ENCODE results near the gene OTULIN.

OTULIN gene

GRCh38 chr5:14699807-14700400 lies 35.4 kb downstream of the OTULIN start:
- no peak for DNase-seq

DNA sequence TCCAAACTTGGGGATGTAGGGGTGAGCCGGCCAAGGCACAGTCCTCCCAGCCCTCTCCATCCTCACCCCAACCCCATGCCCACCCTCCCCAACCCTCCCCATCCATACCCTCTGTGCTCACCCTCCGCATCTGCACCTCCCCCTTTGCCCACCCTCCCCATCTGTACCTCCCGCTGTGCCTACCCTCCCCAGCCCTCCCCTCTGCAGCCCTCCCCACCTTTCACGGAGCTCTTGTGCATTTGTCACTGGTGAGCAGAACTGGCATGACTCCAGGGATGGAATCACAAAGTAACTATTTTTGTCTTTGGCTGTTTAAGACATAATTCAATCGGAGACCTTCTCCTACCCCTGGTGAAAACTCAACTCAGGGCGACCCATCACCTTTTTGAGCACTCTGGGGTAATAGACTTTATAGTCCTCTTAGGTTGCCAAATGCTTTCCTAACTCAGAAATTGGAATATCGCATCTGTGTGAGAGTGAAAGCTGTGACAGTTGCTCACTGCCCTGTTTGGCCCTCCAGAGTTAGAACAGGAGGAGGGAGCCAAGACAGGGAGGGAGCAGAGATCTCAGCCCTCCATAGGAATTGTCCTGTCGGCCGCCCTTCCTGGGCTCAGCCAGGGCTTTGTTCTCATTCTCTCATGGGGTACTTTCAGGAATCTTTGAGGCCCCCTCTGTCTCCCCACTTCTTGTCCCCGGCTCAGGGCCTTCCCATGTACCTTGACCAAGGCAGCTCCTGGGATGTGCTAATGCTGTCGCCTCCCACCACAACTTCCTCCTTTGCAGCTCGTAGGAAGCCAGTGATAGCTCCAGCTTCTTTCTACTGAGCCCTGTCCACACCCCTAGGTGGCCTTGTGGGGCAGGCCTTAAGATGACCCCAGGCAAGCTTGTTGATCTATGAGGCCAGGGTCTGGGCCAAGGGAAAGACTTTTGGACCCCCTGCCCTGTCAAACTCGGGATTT lies 36.2 kb downstream of the OTULIN start:
- no peak for DNase-seq

- DNase-seq, result no peak
Observed at GRCh38 chr5:14701556-14701955, 37.0 kb downstream of the OTULIN start.

DNA sequence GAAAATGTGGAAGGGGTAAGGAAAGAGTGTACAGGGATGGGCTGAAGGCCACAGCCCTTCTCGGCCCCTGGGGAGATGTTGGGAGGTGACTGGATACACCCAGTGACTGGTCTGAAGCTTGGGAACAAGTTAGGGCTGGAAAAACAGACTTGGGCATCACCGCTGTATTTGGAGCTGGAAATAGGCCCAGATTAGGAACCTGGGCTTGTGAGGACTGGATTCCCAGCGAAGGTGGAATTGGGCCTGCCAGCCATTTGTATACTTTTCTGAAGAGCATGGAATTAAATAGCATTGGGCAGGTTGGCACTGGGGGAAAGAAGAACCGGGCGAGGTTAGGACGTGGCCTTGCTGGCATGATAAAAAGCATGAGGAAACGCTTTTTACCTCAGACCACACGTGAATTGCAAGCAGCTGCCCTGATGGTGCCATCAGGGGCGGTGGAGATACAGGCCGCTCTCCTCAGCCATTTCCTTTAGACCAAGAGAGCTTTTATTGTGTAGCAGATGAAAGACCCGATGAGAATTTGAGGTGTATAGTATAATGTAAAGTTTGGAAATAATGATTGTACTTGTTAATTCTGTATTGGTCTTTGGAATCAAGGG lies 37.8 kb downstream of the OTULIN start:
- DNase-seq, result no peak

DNA sequence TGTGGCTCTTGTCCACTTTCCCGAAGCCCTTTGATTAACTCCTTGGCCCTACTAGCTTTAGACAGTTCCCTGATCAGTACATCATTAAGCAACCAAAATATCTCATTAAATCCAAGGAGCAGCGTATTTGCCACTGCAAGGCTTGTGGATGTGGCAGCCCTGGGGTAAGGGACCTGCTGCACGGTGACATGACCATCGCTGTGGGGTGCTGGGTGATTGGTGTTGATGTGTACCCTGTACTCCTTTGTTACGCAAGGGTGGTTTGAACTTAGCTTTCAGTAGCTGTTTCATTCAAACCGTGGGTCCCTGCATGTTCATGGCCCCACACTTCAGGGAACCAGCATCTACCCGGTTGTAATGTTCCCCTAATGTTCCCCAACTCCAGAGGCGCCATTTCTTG lies 41.0 kb downstream of the OTULIN start:
- no peak for DNase-seq

GRCh38 chr5:14706615-14707021 lies 42.1 kb downstream of the OTULIN start:
- no peak for DNase-seq

DNA sequence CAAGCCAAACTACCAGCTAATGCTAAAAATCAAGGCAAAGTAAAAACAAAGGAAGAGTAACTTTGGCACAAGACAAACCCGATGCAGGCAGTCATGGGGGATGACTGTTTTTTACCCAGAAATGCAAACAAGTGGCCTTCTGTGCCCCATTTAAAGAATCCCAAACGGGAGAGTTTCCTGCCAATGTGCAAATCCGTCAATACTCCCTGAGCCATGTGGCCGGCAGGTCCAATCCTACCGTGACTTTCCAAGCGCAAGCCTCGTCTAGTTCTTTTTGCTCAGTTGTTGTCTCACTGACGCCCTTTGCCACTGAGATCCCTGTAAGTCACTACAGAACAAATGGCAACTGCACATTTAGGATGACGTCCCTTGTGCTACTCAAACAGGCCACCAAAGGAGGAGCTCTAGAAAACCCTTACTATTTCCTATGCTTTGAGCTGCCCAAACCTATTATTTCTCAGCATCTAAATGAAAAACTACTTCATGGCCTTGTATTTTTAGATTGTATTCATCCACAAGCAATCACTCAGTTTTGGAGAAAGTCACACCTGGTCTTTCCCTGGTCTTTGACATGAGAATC lies 43.4 kb downstream of the OTULIN start:
- no peak for DNase-seq

DNA sequence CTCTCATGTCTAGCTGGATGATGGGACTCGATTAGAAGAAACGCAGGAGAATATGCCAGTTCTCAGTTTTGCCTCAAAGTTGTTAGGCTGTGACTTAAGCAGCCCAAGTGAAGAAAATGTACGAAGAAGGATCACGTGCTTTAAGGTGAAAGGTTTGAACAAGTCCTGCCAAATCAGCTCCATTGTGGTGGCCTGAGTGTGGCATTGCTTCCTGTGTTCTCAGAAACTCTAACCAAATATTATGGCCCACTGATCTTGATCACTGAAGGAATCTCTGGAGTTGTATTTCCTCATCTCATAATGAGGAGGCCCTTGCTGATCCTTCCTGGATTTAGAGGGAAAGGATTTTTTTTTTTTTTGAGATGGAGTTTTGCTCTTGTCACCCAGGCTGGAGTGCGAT lies 44.0 kb downstream of the OTULIN start:
- no peak for DNase-seq

DNA sequence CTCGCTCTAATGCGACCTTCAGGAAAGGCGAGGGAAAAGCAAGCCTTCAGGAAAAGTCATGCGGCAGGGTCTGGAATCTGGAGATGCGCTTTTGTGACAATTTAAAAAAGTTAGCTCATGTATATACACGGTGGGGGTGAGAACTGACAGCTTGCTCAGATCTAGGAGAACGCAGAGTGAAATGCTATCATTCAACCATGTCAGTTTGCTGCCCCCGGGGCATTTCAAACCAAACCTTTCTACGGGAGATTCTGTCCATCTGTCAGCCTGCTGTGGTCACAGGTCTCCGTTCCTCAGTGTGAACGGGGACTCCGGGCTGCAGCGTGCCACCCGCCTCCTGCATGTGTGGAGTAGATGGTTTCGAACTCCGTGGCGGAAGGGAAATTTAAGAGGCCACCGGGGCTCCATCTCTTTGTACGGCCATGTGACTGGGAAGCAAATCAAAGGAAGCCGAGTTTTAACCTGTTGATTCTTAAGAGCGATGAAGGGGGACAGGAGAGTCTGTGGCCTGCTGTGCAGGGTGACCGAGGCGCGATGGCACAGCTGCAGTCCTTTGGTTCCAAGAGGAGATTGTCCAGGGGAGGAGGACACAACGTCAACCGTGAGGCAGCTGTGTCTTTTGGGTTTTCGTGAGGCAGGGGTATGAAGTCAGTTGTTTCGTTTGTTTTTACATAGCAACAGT lies 45.9 kb downstream of the OTULIN start:
- no peak for DNase-seq

DNA sequence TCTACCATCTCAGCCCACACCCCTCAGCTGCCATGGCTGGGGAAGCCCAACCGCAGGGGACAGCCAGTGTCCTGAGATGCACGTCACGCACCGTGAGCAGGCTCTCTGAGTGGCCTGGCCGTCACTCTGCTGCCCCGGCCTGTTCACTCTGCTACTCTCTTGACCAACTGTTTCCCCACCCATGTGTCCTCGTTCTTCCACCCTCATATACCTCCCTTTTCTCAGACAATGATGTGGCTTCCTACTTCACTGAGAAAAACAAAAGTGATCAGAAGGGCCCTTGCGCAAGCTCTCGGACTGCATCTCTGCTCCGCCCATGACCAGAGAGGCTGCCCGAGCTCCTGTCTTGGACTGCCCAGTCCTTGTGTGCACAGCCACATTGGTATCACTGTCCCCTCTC lies 47.6 kb downstream of the OTULIN start:
- DNase-seq, result no peak

DNA sequence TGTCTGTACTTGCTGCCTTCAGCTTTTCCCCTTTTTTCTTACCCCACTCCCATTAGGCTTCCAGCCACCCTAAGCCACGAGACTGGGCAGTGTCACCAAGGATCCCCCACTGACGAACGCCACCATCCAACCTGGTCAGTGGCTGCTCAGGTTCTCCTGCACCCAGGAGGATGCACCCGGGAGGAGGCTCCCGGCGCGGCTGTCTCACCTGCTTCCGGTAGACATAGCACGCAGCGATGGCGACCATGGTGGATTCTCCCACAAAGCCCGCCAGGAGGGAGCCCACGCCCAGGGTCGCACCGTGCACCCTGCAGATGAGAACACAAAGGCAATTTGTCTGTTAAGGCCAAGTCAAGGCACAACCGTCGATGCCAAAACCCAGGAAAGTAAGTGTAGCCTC lies 48.1 kb downstream of the OTULIN start:
- no peak for DNase-seq

DNA sequence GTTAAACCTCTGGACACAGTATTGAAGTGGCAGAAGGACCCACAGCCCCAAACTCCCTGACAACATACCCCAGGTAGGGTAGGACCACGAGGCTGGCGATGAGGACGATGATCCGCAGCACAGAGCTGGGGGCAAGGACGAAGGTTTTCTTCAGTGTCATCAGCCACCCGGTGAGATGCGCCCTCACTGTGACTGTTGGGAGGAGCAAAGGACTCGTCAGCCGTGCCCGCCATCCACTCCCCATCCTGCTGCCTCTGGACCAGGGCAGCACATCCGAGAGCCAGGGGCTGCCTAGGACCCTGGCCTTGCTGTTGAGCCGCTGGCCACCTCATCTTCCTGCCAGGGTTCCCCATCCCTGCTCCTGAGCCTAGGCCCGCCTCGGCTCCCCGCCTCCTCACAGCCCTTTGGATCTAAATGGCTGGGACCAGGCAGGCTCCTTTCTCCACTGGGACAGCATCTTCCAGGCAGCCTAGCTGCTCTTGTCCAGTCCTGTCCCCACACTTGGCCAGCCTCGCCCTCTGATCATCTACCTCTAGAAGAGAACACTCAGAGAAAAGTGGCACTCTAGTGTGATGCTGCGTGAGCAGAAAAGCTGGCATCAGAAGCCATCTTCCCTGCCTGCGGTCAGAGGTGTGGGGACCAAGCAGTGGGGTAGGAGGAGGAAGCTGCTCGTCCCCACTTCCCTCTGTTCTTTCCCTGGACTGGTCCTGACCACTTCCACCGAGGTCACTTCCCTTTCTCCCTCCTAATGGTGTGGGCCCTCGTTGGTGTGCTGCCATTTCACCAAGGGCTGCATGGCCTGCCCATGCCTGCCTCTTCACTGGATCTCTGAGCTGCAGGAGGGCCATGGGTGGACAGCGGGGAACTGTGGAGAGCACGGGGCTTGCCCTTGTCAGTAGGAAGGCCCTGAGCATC lies 49.2 kb downstream of the OTULIN start:
- DNase-seq, result no peak

GRCh38 chr5:14714706-14715105 lies 50.2 kb downstream of the OTULIN start:
- no peak for DNase-seq

- no peak for DNase-seq
Observed at GRCh38 chr5:14715481-14715880, 51.0 kb downstream of the OTULIN start.

GRCh38 chr5:14716755-14717752 lies 52.5 kb downstream of the OTULIN start:
- no peak for DNase-seq

DNA sequence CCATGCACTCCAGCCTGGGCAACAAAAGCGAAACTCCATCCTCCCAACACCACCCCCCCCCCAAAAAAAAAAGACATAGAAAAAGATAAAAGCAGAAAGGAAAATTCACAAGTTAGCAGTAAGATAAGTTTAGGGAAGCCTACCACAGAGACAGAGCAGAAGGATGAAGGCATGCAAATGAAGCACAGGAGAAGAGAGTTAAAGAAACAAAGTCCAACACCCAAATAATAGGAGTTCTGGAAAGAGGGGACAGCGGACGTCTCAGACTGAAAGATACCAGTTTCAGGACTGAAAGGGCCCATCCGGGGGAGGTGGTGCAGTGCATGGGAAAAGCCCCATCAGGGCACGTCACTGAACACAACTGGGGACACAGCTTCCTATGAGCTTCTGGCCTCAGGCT lies 54.3 kb downstream of the OTULIN start:
- DNase-seq, result no peak

DNA sequence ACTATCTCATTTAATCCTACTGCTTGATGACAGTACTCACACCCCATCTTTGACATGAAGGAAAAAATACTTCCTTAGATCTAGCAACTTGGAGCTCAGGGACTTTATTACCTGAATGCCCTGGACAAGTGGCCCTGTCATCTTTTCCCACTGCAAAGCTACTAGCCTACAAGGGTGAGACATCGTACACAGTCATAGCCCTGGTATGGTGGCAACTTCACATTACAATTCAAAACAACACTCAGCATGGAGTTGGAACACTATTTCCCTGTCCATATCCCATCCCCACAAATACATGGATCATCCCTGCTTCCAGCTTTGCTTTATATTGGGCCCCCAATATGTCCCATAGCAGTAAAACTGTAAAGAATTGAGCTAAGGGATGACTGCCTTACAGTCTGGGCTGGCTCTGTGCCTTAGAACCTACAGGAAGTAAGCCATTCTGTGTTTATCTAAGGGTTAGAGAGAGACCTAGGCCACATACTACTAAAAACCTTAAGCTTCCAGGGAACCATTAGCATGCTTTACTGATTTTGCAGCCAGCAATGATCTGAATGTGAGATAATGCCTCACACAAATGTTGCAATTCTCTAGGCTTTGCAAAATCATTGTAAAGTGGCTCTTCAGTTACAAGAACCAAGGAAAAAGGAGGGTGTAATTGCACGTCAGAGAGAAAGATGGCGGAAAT lies 55.9 kb downstream of the OTULIN start:
- DNase-seq, result no peak

DNA sequence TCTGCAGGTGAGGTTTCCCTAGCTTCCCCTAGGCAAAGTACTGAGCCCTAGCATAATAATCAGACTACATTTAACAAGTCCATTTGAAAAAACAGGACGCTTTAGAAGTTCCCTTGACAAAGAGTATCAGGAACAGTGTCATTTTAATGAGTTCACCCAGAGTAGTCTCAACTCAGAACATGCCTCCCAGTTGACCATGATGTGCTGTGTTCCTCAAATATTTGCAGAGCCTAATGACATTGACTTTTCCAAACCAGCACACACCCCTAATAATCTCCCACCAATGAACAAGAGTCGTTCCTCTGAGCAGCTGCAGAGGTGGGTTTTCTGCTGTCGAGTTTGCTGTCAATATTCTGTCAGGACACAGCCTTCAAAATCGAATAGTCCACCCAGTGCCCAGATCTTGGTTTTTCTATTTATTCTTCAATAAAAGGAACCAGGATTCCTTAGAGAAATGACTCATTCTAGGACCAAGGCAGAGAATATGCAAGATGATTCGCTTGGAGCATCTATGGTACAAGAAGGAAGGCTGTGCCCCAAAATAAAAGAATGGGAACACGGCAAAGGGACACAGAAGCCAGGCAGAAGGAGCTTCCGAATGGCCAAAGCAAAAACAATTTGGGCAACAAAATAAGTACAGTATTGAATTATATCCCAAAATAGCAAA lies 57.6 kb downstream of the OTULIN start:
- no peak for DNase-seq

- no peak for DNase-seq
Observed at GRCh38 chr5:14722923-14723322, 58.4 kb downstream of the OTULIN start.

Data from activated CD8-positive, alpha-beta memory T cell treated with anti-CD3 and anti-CD28 coated beads, Interleukin-2, amount 50 U/mL, for 4 hours (primary cell).